Breast epithelium (tissue), 3 donors: ENCODE results near the gene IFNG-AS1.

Experiments used
- POLR2A ChIP-seq: fragments of 450-650 bp; IDR thresholded peaks from one replicate; pipeline ENCODE4 v1.6.1; 2016; ENCODE audit warnings: antibody characterized with exemption, mild to moderate bottlenecking, moderate library complexity
- TF ChIP-seq, protein P1 (sequence below), 3 donors: fragments of 450-650 bp; IDR thresholded peaks; one replicate each; pipeline ENCODE4 v1.5.1; 2016 to 2017; ENCODE audit warnings: antibody characterized with exemption in 3 of 3, mild to moderate bottlenecking in 3 of 3, moderate library complexity in 3 of 3

GRCh38 chr12:68020049-68020448 lies 30.8 kb downstream of the IFNG-AS1 start:
- TF ChIP-seq POLR2A = no peak
- TF ChIP-seq, protein P1, sequence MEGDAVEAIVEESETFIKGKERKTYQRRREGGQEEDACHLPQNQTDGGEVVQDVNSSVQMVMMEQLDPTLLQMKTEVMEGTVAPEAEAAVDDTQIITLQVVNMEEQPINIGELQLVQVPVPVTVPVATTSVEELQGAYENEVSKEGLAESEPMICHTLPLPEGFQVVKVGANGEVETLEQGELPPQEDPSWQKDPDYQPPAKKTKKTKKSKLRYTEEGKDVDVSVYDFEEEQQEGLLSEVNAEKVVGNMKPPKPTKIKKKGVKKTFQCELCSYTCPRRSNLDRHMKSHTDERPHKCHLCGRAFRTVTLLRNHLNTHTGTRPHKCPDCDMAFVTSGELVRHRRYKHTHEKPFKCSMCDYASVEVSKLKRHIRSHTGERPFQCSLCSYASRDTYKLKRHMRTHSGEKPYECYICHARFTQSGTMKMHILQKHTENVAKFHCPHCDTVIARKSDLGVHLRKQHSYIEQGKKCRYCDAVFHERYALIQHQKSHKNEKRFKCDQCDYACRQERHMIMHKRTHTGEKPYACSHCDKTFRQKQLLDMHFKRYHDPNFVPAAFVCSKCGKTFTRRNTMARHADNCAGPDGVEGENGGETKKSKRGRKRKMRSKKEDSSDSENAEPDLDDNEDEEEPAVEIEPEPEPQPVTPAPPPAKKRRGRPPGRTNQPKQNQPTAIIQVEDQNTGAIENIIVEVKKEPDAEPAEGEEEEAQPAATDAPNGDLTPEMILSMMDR (IDR thresholded peaks at IDR 0.05) = no peak
